ENCODE data around the gene LIPC.

Gene LIPC

DNA sequence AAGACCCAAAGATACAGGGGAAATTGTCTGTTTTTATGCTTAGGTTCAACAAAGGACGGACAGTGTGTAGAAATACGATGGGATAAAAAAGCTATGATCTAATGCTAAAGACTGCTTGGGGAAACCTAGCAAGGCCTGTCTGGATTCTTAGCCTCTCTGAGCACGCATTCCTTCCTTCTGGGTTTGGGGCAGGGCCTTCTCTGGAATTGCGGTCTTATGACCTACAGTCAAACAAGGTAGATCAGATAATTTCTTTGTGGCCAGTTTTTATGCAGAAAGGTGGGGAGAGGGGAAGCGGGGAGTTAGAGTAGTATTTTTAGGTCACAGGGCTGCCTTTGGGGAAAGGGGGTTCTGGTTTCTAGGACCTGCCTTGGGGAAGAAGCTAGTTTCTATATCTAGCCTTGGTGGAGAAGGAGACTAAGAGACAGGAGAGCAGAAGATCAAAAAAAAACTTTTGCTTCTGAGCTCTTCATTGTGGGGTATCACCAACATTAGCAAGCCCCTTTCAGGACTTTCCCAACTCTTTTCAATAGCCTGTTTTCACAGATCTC lies 39.1 kb upstream of the LIPC start:
- H4K5ac ChIP-seq (ENCODE audit: low read length): no peak overlapping the region
- no peak overlapping the region for H3K4me3 ChIP-seq (ENCODE audit: low read length)
- H3K9ac ChIP-seq (ENCODE audit: low read length): no peak overlapping the region
- no peaks in the 10 kb centered on the region for H3K4me1 ChIP-seq (ENCODE audit: control insufficient read depth, low read depth, low read length)
- H3K4me2 ChIP-seq (ENCODE audit: low read length): no peak overlapping the region
- no peak overlapping the region for H2AK5ac ChIP-seq (ENCODE audit: low read length)
- no peaks in the 10 kb centered on the region for H3K79me1 ChIP-seq (ENCODE audit: low read length)
- no peaks in the 10 kb centered on the region for H3K36me3 ChIP-seq (ENCODE audit: control insufficient read depth, insufficient read depth, low read length)
- no peak overlapping the region for H3K56ac ChIP-seq (ENCODE audit: low read length)
- no peak overlapping the region for H3K27ac ChIP-seq (ENCODE audit: low read depth, low read length)
- H4K8ac ChIP-seq (ENCODE audit: low read depth, low read length): no peak overlapping the region
- no CpG with 5 or more reads among the region's 5 CpGs for WGBS (ENCODE audit: extremely low coverage, insufficient coverage, low lambda C conversion rate)
- DNase-seq: peak; percentile 74
- H3K4ac ChIP-seq (ENCODE audit: low read depth, low read length): no peak overlapping the region
- no peaks in the 10 kb centered on the region for H3K79me2 ChIP-seq (ENCODE audit: control insufficient read depth, insufficient read depth, low read length)
- H2BK120ac ChIP-seq (ENCODE audit: low read depth, low read length): no peak overlapping the region
- H3K27me3 ChIP-seq (ENCODE audit: insufficient read depth, low read length, poor library complexity): no peaks in the 10 kb centered on the region
- H3K23ac ChIP-seq (ENCODE audit: low read length): no peak overlapping the region
- no peak overlapping the region for H2BK15ac ChIP-seq (replicated peaks; ENCODE audit: low read depth)
- H2BK5ac ChIP-seq (ENCODE audit: low read length): no peak overlapping the region
- no peak overlapping the region for H3K18ac ChIP-seq (ENCODE audit: low read length)

DNA sequence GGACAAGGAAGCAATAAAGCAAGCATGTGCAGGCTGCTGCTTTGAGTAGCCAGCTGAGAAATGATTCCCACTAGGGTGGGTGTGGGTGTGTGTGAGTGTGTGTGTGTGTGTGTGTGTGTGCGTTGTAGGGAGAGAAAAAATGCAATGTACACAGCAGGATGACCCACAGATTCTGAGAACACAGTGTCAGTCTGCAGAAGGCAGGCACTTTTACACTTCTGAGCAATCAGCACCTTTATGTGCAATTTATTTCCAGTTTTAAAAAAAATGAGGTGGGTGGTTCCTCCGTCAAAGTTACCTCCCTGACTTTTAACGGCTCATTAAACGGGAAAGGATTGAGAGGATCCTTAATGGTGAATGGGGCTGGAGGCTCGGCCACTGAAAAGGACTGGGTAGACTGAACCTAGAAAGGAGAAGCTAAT lies 38.5 kb upstream of the LIPC start:
- Histone ChIP-seq H3K4me2 (ENCODE audit: low read length) (no peak overlapping the region), H3K4me3 (ENCODE audit: low read length) (no peak overlapping the region), H3K4ac (ENCODE audit: low read depth, low read length) (no peak overlapping the region), H3K4me1 (ENCODE audit: control insufficient read depth, low read depth, low read length) (no peaks in the 10 kb centered on the region), H3K18ac (ENCODE audit: low read length) (no peak overlapping the region), H3K23ac (ENCODE audit: low read length) (no peak overlapping the region), H2AK5ac (ENCODE audit: low read length) (no peak overlapping the region), H3K9ac (ENCODE audit: low read length) (no peak overlapping the region), H3K27me3 (ENCODE audit: insufficient read depth, low read length, poor library complexity) (no peaks in the 10 kb centered on the region), H4K5ac (ENCODE audit: low read length) (no peak overlapping the region), H3K79me2 (ENCODE audit: control insufficient read depth, insufficient read depth, low read length) (no peaks in the 10 kb centered on the region), H2BK15ac (replicated peaks; ENCODE audit: low read depth) (no peak overlapping the region), H3K36me3 (ENCODE audit: control insufficient read depth, insufficient read depth, low read length) (no peaks in the 10 kb centered on the region), H2BK120ac (ENCODE audit: low read depth, low read length) (no peak overlapping the region), H4K8ac (ENCODE audit: low read depth, low read length) (no peak overlapping the region), H3K56ac (ENCODE audit: low read length) (no peak overlapping the region), H2BK5ac (ENCODE audit: low read length) (no peak overlapping the region), H3K27ac (ENCODE audit: low read depth, low read length) (no peak overlapping the region), H3K79me1 (ENCODE audit: low read length) (no peaks in the 10 kb centered on the region)
- no CpG with 5 or more reads among the region's 5 CpGs for WGBS (ENCODE audit: extremely low coverage, insufficient coverage, low lambda C conversion rate)
- DNase-seq: no peak

GRCh38 chr15:58396181-58396580 lies 35.6 kb upstream of the LIPC start:
- H3K36me3 ChIP-seq (ENCODE audit: control insufficient read depth, insufficient read depth, low read length): no peaks in the 10 kb centered on the region
- H3K4me1 ChIP-seq (ENCODE audit: control insufficient read depth, low read depth, low read length): no peaks in the 10 kb centered on the region
- no peak overlapping the region for H3K27ac ChIP-seq (ENCODE audit: low read depth, low read length)
- no peaks in the 10 kb centered on the region for H3K79me1 ChIP-seq (ENCODE audit: low read length)
- no CpG with 5 or more reads among the region's 3 CpGs for WGBS (ENCODE audit: extremely low coverage, insufficient coverage, low lambda C conversion rate)
- H3K4me3 ChIP-seq (ENCODE audit: low read length): no peak overlapping the region
- H3K18ac ChIP-seq (ENCODE audit: low read length): no peak overlapping the region
- H3K56ac ChIP-seq (ENCODE audit: low read length): no peak overlapping the region
- no peak overlapping the region for H4K5ac ChIP-seq (ENCODE audit: low read length)
- H2AK5ac ChIP-seq (ENCODE audit: low read length): no peak overlapping the region
- no peaks in the 10 kb centered on the region for H3K79me2 ChIP-seq (ENCODE audit: control insufficient read depth, insufficient read depth, low read length)
- no peak overlapping the region for H3K23ac ChIP-seq (ENCODE audit: low read length)
- DNase-seq: no peak
- no peak overlapping the region for H2BK120ac ChIP-seq (ENCODE audit: low read depth, low read length)
- no peak overlapping the region for H3K4me2 ChIP-seq (ENCODE audit: low read length)
- no peak overlapping the region for H3K4ac ChIP-seq (ENCODE audit: low read depth, low read length)
- H3K9ac ChIP-seq (ENCODE audit: low read length): no peak overlapping the region
- H4K8ac ChIP-seq (ENCODE audit: low read depth, low read length): no peak overlapping the region
- no peak overlapping the region for H2BK5ac ChIP-seq (ENCODE audit: low read length)
- H3K27me3 ChIP-seq (ENCODE audit: insufficient read depth, low read length, poor library complexity): no peaks in the 10 kb centered on the region
- no peak overlapping the region for H2BK15ac ChIP-seq (replicated peaks; ENCODE audit: low read depth)

DNA sequence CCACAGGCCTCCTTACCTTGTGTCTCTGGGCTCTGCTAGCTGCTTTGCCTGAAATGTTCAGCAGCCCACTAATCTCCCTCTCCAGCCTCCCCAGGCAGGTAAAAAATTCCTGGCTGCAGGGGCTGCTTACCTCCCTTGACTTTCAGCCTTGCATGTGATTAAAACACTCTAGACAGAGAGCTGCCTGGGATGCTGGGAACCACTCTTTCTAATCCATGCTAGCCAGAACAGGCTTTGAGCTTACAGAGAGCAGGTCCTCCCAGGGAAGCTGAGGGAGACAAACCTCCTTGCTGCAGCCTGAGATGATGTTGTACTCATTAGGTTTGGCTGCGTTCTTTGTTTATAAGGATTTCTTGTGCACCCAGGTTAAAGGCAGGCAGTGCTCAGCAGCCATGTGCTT lies 33.7 kb upstream of the LIPC start:
- Histone ChIP-seq H4K8ac (ENCODE audit: low read depth, low read length) (no peak overlapping the region), H3K36me3 (ENCODE audit: control insufficient read depth, insufficient read depth, low read length) (no peaks in the 10 kb centered on the region), H3K18ac (ENCODE audit: low read length) (no peak overlapping the region), H4K5ac (ENCODE audit: low read length) (no peak overlapping the region), H3K4ac (ENCODE audit: low read depth, low read length) (no peak overlapping the region), H3K79me2 (ENCODE audit: control insufficient read depth, insufficient read depth, low read length) (no peaks in the 10 kb centered on the region), H3K56ac (ENCODE audit: low read length) (peak overlapping the region; percentile 36), H3K4me3 (ENCODE audit: low read length) (no peak overlapping the region), H3K79me1 (ENCODE audit: low read length) (no peaks in the 10 kb centered on the region), H3K27ac (ENCODE audit: low read depth, low read length) (no peak overlapping the region), H2BK120ac (ENCODE audit: low read depth, low read length) (no peak overlapping the region), H3K4me1 (ENCODE audit: control insufficient read depth, low read depth, low read length) (no peaks in the 10 kb centered on the region), H2BK15ac (replicated peaks; ENCODE audit: low read depth) (no peak overlapping the region), H3K9ac (ENCODE audit: low read length) (no peak overlapping the region), H3K4me2 (ENCODE audit: low read length) (no peak overlapping the region), H2BK5ac (ENCODE audit: low read length) (no peak overlapping the region), H3K27me3 (ENCODE audit: insufficient read depth, low read length, poor library complexity) (no peaks in the 10 kb centered on the region), H3K23ac (ENCODE audit: low read length) (no peak overlapping the region), H2AK5ac (ENCODE audit: low read length) (no peak overlapping the region)
- WGBS (ENCODE audit: extremely low coverage, insufficient coverage, low lambda C conversion rate): no CpG with 5 or more reads among the region's 1 CpG
- peak; percentile 26 for DNase-seq

DNA sequence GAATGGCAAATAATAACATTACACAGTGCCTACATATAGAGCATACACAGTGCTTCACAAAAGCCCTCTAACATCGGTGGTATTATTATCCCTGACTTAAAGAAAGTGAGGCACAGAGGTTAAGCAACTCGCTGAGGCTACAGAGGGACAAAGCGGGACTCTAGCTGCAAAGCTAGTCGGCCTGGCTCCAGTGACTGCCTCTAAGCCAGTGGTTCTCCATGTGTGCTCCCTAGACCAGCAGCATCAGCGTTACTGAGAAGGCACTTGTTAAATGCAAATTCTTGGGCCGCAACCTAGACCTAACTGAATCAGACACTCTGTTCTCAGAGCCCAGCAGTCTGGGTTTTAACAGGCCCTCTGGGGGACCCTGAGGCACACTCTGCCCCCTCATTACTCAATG lies 33.1 kb upstream of the LIPC start:
- Histone ChIP-seq H3K79me1 (ENCODE audit: low read length) (no peaks in the 10 kb centered on the region), H2AK5ac (ENCODE audit: low read length) (no peak overlapping the region), H3K27ac (ENCODE audit: low read depth, low read length) (no peak overlapping the region), H4K8ac (ENCODE audit: low read depth, low read length) (no peak overlapping the region), H3K23ac (ENCODE audit: low read length) (no peak overlapping the region), H3K79me2 (ENCODE audit: control insufficient read depth, insufficient read depth, low read length) (no peaks in the 10 kb centered on the region), H3K4me3 (ENCODE audit: low read length) (no peak overlapping the region), H2BK15ac (replicated peaks; ENCODE audit: low read depth) (no peak overlapping the region), H4K5ac (ENCODE audit: low read length) (no peak overlapping the region), H3K4me2 (ENCODE audit: low read length) (no peak overlapping the region), H3K4ac (ENCODE audit: low read depth, low read length) (no peak overlapping the region), H2BK120ac (ENCODE audit: low read depth, low read length) (no peak overlapping the region), H3K4me1 (ENCODE audit: control insufficient read depth, low read depth, low read length) (no peaks in the 10 kb centered on the region), H3K18ac (ENCODE audit: low read length) (no peak overlapping the region), H3K27me3 (ENCODE audit: insufficient read depth, low read length, poor library complexity) (no peaks in the 10 kb centered on the region), H2BK5ac (ENCODE audit: low read length) (no peak overlapping the region), H3K36me3 (ENCODE audit: control insufficient read depth, insufficient read depth, low read length) (no peaks in the 10 kb centered on the region), H3K9ac (ENCODE audit: low read length) (no peak overlapping the region), H3K56ac (ENCODE audit: low read length) (no peak overlapping the region)
- DNase-seq: no peak
- no CpG with 5 or more reads among the region's 6 CpGs for WGBS (ENCODE audit: extremely low coverage, insufficient coverage, low lambda C conversion rate)

DNA sequence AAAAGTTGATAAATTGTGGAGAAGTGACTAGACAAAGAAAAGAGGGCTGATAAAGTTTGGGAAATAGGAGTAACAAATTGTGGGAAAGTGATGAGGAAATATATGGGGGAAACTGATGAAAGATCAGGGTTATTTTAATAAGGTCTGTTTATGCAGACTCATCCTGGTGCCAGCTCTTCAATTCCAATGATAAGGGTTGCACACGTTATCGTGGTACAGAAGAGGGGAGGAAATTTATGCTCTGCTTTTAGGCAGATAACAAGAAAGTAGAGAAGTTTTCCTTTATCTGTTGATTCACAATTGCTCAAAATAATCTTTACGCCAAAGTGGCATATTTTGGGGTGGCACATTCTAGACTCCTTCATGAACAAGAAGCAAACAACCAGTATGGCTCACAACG lies 32.1 kb upstream of the LIPC start:
- Histone ChIP-seq H2AK5ac (ENCODE audit: low read length) (no peak overlapping the region), H3K9ac (ENCODE audit: low read length) (no peak overlapping the region), H3K23ac (ENCODE audit: low read length) (no peak overlapping the region), H3K18ac (ENCODE audit: low read length) (no peak overlapping the region), H3K27ac (ENCODE audit: low read depth, low read length) (no peak overlapping the region), H3K27me3 (ENCODE audit: insufficient read depth, low read length, poor library complexity) (no peaks in the 10 kb centered on the region), H4K8ac (ENCODE audit: low read depth, low read length) (no peak overlapping the region), H3K79me2 (ENCODE audit: control insufficient read depth, insufficient read depth, low read length) (no peaks in the 10 kb centered on the region), H3K4me3 (ENCODE audit: low read length) (no peak overlapping the region), H3K79me1 (ENCODE audit: low read length) (no peaks in the 10 kb centered on the region), H3K4ac (ENCODE audit: low read depth, low read length) (no peak overlapping the region), H3K4me2 (ENCODE audit: low read length) (no peak overlapping the region), H3K4me1 (ENCODE audit: control insufficient read depth, low read depth, low read length) (no peaks in the 10 kb centered on the region), H2BK15ac (replicated peaks; ENCODE audit: low read depth) (no peak overlapping the region), H2BK120ac (ENCODE audit: low read depth, low read length) (no peak overlapping the region), H3K56ac (ENCODE audit: low read length) (no peak overlapping the region), H2BK5ac (ENCODE audit: low read length) (no peak overlapping the region), H3K36me3 (ENCODE audit: control insufficient read depth, insufficient read depth, low read length) (no peaks in the 10 kb centered on the region), H4K5ac (ENCODE audit: low read length) (no peak overlapping the region)
- DNase-seq: no peak
- WGBS (ENCODE audit: extremely low coverage, insufficient coverage, low lambda C conversion rate): no CpG with 5 or more reads among the region's 4 CpGs
